22Rv1 (cell line): Measurements from ENCODE around the gene VPS37B.
"Not testable (repeated sequence)": the region's sequence is repeated elsewhere in the genome, so short reads cannot be mapped to it uniquely, and the experiment has no call there.

ENCODE experiments used
- CTCF ChIP-seq: fragments of 450-650 bp; IDR thresholded peaks from 2 replicates; pipeline ENCODE4 v1.5.1; 2017; ENCODE audit warnings: mild to moderate bottlenecking
- ZFX ChIP-seq: fragments of 450-650 bp; IDR thresholded peaks from 2 replicates; pipeline ENCODE4 v1.6.1; 2017; ENCODE audit warnings: antibody characterized with exemption, borderline replicate concordance

GRCh38 chr12:122892724-122893123 is 3.2 kb downstream of the VPS37B start:
- TF ChIP-seq CTCF, ZFX: not testable (repeated sequence)
